ENCODE data around the gene BIN2. TPM values are rescaled to one million over a fixed set of nuclear protein-coding genes. Genes with fewer than 3 reads are reported as not detected.

Gene BIN2
- total RNA-seq, 1 donor from 2014 or later = 45.4 TPM

DNA sequence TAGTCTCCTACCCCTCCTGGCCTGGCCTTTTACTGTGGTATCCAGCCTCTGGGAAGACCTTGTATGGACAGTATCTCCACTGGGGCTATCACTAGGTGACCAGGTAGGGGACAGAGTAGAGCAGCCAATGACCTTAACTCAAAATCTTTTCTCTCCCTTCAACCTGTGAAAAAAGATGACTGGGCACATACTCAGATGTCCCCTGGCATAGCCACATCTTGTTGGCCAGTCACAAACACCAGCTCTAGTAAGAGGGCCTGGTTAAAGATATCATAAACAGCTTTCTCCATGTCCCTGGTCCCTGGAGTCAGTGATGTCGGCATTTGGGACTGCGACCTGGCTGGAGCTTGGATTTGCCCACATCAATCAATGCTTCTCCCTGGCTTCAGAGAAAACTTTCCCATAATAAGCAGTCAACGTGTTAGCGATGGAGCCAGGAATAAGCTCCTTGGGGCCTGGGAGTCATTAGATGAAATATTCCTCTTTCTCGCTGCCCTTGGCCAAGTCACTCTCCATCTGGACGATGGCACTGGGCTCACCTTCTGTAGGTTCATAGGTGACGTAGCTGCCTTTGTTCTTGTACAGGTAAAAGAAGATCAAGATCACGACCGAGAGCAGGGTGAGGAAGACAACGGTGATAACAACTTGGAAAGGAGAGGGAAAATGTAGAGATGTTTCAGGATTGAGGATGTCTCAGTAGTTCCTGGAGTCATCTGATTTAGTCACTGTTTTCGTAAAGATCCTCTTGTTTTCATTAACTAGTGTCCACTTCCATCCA, 78.3 kb downstream of the BIN2 start:
- H3K4me1 ChIP-seq = peaks cover 56% of the 10 kb centered on the region
- no peaks in the 10 kb centered on the region for H3K27me3 ChIP-seq (ENCODE audit: low read depth)
- H3K36me3 ChIP-seq = peaks cover 52% of the 10 kb centered on the region
- TF ChIP-seq, protein P1, sequence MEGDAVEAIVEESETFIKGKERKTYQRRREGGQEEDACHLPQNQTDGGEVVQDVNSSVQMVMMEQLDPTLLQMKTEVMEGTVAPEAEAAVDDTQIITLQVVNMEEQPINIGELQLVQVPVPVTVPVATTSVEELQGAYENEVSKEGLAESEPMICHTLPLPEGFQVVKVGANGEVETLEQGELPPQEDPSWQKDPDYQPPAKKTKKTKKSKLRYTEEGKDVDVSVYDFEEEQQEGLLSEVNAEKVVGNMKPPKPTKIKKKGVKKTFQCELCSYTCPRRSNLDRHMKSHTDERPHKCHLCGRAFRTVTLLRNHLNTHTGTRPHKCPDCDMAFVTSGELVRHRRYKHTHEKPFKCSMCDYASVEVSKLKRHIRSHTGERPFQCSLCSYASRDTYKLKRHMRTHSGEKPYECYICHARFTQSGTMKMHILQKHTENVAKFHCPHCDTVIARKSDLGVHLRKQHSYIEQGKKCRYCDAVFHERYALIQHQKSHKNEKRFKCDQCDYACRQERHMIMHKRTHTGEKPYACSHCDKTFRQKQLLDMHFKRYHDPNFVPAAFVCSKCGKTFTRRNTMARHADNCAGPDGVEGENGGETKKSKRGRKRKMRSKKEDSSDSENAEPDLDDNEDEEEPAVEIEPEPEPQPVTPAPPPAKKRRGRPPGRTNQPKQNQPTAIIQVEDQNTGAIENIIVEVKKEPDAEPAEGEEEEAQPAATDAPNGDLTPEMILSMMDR (IDR thresholded peaks at IDR 0.05) = no peak
- H3K27ac ChIP-seq = peak overlapping the region; percentile 62
- no peaks in the 10 kb centered on the region for H3K9me3 ChIP-seq
- no peak overlapping the region for H3K4me3 ChIP-seq
- no peak for DNase-seq
- intact Hi-C loops (cut with DNase I) = no loop called here
- ATAC-seq = no peak

DNA sequence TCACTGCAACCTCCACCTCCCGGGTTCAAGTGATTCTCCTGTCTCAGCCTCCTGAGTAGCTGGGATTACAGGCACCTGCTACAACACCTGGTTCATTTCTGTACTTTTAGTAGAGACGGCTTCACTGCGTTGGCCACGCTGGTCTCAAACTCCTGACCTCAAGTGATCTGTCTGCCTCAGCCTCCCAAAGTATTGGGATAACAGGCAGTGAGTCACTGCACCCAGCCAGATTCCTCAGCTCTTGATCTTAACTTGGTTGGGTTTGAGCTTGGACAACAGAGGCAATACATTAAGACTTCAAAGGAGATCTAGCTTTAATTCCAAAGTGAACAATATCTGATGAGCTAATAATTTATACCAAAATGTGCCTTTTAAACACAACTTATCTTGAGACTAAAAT, 79.7 kb downstream of the BIN2 start:
- no peaks in the 10 kb centered on the region for H3K9me3 ChIP-seq
- no peak for ATAC-seq
- H3K27me3 ChIP-seq (ENCODE audit: low read depth) = no peaks in the 10 kb centered on the region
- no peak overlapping the region for H3K4me3 ChIP-seq
- H3K36me3 ChIP-seq = peaks cover 59% of the 10 kb centered on the region
- no peak for DNase-seq
- TF ChIP-seq, protein P1 (IDR thresholded peaks at IDR 0.05) = no peak
- intact Hi-C loops (cut with DNase I) = no loop called here
- H3K27ac ChIP-seq = no peak overlapping the region
- peaks cover 67% of the 10 kb centered on the region for H3K4me1 ChIP-seq

DNA sequence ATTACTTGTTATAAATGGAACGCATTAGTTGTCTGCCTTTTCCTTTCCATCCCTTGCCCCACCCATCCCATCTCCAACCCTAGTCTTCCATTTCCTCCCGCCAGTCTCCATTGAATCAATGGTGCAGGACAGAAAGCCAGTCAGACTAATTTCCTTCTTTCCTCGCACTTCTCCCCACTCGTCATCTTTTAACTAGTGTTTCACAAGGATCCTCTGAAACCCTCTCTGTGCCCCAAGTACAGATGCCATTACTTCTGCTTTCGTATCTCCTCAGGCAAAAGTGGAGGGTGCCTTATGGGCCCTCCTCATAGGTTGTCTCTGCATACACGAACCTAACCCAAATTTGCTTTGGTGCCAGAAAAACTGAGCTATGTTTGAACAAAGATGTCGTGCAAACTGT, 81.1 kb downstream of the BIN2 start:
- TF ChIP-seq, protein P1 (IDR thresholded peaks at IDR 0.05) = no peak
- peaks cover 59% of the 10 kb centered on the region for H3K36me3 ChIP-seq
- no peak overlapping the region for H3K4me3 ChIP-seq
- no peak for DNase-seq
- intact Hi-C loops (cut with DNase I) = no loop called here
- peaks cover 68% of the 10 kb centered on the region for H3K4me1 ChIP-seq
- no peak for ATAC-seq
- H3K9me3 ChIP-seq = no peaks in the 10 kb centered on the region
- no peak overlapping the region for H3K27ac ChIP-seq
- no peaks in the 10 kb centered on the region for H3K27me3 ChIP-seq (ENCODE audit: low read depth)

DNA sequence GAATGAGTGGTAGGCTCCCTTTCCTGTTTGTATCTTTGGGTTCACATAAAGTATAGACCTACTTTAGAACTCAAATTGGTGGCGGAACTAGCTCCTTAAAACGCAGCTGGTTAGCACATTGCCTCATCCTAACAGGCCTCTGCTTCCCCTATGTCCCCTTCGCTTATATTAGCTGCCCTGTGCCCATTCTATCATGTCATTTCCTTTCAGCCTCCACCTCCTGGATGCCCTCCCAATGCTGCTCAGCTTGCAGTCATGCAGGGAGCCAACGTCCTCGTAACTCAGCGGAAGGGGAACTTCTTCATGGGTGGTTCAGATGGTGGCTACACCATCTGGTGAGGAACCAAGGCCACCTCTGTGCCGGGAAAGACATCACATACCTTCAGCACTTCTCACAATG, 81.9 kb downstream of the BIN2 start:
- ATAC-seq (no peak), DNase-seq (no peak)
- no peak overlapping the region for H3K4me3 ChIP-seq
- peaks cover 59% of the 10 kb centered on the region for H3K36me3 ChIP-seq
- TF ChIP-seq, protein P1 (IDR thresholded peaks at IDR 0.05) = no peak
- H3K27ac ChIP-seq = no peak overlapping the region
- H3K9me3 ChIP-seq = no peaks in the 10 kb centered on the region
- intact Hi-C loops (cut with DNase I) = no loop called here
- H3K27me3 ChIP-seq (ENCODE audit: low read depth) = no peaks in the 10 kb centered on the region
- peaks cover 62% of the 10 kb centered on the region for H3K4me1 ChIP-seq

DNA sequence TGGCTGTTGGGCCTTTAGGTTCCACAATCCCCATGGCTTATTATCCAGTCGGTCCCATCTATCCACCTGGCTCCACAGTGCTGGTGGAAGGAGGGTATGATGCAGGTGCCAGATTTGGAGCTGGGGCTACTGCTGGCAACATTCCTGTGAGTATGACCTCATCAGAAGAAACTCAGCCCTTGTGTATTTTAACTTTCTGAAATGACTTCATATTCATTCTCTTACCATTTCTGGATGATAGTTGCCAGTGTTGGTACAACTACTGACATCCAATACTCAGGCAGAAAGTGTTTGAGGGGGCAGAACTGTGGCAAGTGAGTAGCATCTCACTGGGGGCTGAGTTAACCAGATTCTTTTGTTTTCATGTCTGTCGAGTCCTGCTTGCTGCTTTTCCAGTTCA, 83.0 kb downstream of the BIN2 start:
- intact Hi-C loops (cut with DNase I) = no loop called here
- H3K4me3 ChIP-seq = peak overlapping the region; percentile 96
- TF ChIP-seq, protein P1 (IDR thresholded peaks at IDR 0.05) = no peak
- H3K36me3 ChIP-seq = peaks cover 59% of the 10 kb centered on the region
- no peak for DNase-seq
- no peak for ATAC-seq
- peaks cover 54% of the 10 kb centered on the region for H3K4me1 ChIP-seq
- no peak overlapping the region for H3K27ac ChIP-seq
- H3K27me3 ChIP-seq (ENCODE audit: low read depth) = no peaks in the 10 kb centered on the region
- H3K9me3 ChIP-seq = no peaks in the 10 kb centered on the region

Data from lower lobe of right lung (tissue), 2 donors.